HG03108 (cell line): ENCODE data around the gene EPC2.
"Not testable (repeated sequence)": the region's sequence is repeated elsewhere in the genome, so short reads cannot be mapped to it uniquely, and the experiment has no call there.

Experiments
- ATAC-seq: cut with Tn5 transposase; IDR thresholded peaks from one replicate; pipeline ENCODE4 v1.9.1; 2021; ENCODE audit warnings: moderate library complexity; ENCODE audit not compliant: unreplicated experiment

EPC2 gene

DNA sequence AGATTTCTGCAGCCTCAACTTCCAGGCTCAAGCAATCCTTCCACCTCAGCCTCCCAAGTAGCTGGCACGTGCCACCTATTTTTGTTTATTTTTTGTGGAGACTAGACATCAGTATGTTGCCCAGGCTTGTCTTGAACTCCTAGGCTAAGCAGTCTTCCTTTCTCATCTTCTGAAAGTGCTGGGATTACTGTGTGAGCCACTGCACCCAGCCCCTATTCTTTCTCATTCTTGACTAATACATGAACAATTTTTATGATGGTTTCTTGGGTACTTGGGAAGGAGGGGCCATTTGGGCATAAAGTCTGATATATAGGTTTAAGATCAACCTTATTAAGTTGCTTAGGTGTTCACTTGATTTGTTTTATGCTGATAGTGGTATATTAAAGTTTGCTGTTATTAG is 26.2 kb downstream of the EPC2 start:
- ATAC-seq = no peak

GRCh38 chr2:148674063-148675020 is 29.8 kb downstream of the EPC2 start:
- no peak for ATAC-seq

- ATAC-seq = no peak
Observed at GRCh38 chr2:148675708-148676107, 31.2 kb downstream of the EPC2 start.

DNA sequence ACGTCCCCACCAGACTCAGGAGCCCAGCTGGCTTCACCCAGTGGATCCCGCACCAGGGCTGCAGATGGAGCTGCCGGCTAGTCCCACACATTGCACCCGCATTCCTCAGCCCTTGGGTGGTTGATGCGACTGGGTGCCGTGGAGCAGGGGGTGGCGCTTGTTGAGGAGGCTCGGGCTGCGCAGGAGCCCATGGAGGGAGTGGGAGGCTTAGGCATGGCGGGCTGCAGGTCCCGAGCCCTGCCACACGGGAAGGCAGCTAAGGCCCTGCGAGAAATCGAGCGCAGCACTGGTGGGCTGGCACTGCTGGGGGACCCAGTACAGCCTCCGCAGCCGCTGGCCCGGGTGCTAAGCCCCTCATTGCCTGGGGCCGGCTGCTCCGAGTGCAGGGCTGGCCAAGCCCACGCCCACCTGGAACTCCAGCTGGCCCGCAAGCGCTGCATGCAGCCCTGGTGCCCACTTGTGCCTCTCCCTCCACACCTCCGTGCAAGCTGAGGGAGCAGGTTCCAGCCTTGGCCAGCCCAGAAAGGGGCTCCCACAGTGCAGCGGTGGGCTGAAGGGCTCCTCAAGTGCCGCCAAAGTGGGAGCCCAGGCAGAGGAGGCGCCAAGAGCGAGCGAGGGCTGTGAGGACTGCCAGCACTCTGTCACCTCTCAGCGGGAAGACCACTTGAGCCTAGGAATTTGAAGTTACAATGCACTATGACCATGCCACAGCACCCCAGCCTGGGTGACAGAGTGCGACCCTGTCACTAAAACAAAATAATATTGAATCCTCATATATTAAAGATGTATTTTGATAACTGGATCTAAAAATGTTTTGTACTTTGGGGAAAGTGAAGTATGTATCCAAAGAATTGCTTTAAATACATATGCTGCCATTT is 34.0 kb downstream of the EPC2 start:
- not testable (repeated sequence) for ATAC-seq

DNA sequence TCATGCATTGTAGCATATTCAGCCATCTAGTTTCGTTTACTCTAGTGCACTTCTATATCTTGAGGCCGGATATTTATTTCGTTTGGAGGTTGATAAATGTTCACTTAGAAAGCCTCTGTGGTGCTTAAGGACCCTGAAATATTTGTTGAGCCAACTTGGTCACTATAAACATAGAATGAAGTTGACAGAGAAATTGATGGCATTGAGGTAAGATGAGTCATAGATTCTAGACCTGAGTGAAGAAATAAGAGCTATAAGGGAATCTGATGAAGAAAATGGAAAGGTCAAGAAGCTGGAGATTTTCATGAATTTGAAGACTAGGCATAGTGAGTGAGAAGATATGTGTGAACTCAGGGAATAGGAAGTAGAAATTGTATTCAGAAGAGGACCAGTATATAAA is 35.9 kb downstream of the EPC2 start:
- no peak for ATAC-seq

- ATAC-seq = no peak
Observed at GRCh38 chr2:148681443-148681842, 36.9 kb downstream of the EPC2 start.

- not testable (repeated sequence) for ATAC-seq
Observed at GRCh38 chr2:148681862-148682261, 37.3 kb downstream of the EPC2 start.

- ATAC-seq = no peak
Observed at GRCh38 chr2:148684507-148684906, 40.0 kb downstream of the EPC2 start.

GRCh38 chr2:148687543-148687942 is 43.0 kb downstream of the EPC2 start:
- no peak for ATAC-seq

DNA sequence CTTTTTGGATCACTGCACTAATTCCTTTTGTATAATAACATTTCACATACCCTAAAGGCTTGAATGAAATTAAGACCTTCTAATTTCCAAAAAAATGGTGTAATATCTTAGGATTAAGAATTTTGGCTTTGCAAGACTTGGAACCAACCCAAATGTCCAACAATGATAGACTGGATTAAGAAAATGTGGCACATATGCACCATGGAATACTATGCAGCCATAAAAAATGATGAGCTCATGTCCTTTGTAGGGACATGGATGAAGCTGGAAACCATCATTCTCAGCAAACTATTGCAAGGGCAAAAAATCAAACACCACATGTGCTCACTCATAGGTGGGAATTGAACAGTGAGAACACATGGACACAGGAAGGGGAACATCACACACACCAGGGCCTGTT is 43.5 kb downstream of the EPC2 start:
- ATAC-seq = not testable (repeated sequence)

GRCh38 chr2:148696985-148697384 is 52.4 kb downstream of the EPC2 start:
- no peak for ATAC-seq

DNA sequence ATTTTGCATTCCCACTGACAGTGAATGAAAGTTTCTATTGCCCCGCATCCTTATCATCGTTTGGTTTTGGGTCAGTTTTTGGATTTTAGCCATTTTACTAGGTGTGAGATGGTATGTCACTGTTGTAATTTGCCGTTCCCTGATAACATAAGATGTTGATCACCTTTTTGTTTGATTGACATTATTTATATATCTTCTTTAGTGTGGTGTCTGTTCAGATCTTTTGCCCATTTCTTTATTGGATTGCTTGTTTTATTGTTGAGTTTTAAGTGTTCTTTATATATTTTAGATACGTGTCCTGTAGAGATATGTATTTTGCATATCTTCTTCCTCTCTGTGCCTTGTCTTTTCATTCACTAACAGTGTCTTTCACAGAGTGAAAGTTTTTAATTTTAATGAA is 55.3 kb downstream of the EPC2 start:
- no peak for ATAC-seq

GRCh38 chr2:148701039-148701438 is 56.5 kb downstream of the EPC2 start:
- ATAC-seq = no peak

GRCh38 chr2:148701877-148702276 is 57.3 kb downstream of the EPC2 start:
- ATAC-seq = no peak

DNA sequence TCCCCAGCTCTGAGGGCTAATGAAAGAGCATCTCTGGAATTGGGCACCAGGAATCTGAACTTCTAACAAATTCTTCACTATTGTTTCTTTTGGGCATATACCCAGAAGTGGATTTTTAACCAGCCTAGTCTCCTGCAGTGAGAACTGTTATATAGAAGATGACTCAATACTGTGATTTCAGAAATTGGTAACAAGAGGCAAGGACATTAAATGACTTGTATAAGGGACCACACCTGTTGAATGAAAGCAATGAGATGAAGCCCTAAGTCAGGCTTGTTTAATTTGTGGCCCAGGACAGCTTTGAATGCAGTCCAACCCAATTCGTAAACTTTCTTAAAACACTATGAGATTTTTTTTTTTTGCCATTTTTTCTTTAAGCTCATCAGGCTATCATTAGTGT is 57.9 kb downstream of the EPC2 start:
- no peak for ATAC-seq

DNA sequence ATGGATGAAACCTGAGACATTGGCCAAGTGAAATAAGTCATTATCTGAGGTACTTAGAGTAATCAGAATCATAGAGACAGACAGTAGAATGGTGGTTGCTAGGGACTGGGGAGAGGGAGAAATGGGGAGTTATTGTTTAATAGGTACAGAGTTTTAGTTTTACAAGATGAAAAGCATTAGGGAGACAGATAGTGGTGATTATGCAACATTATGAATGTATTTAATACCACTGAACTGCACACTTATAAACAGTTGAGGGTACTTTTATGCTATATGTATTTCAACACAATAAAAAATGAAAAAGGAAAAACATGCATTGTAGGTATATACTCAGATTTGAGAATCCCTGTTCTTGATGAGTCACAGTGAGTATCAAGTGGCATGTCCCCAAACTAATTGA is 59.7 kb downstream of the EPC2 start:
- no peak for ATAC-seq

DNA sequence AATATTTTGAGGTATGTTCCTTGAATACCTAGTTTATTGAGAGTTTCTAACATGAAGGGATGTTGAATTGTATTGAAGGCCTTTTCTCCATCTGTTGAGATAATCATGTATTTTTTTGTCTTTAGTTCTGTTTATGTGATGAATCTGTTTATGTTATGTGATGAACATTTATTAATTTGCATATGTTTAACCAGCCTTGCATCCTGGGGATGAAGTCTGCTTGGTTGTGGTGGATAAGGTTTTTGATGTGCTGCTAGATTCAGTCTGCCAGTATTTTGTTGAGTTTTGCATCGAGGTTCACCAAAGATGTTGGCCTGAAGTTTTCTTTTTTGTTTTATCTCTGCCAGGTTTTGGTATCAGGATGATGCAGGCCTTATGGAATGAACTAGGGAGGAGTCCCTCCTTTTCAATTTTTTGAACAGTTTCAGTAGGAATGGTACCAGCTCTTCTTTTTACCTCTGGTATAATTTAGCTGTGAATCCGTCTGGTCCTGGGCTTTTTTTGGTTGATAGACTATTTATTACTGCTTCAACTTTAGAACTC is 71.9 kb downstream of the EPC2 start:
- ATAC-seq = no peak

- no peak for ATAC-seq
Observed at GRCh38 chr2:148718039-148718438, 73.5 kb downstream of the EPC2 start.

- no peak for ATAC-seq
Observed at GRCh38 chr2:148719195-148719749, 74.7 kb downstream of the EPC2 start.

GRCh38 chr2:148719941-148720436 is 75.4 kb downstream of the EPC2 start:
- no peak for ATAC-seq

DNA sequence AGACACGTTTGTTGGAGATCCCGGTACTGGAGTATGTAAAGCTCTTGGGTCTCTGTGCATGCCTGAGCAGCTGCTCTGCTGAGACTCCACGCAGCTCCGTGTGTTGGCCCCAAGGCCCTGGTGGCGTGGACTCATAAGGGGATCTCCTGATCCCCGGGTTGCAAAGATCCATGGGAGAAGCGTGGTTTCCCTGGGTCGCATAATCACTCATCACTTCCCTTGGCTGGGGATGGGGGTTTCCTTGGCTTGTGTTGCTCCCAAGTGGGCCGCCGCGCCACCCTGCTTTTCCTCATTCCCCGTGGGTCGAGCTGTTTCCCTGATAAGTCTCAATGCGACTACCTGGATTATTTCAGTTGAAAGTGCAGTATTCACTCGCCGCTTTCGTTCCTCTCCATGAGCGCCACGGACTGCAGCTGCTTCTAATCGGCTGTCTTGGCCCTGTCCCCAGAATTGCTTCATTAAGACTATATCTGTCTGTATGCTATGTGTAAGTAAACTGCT is 76.0 kb downstream of the EPC2 start:
- ATAC-seq = no peak
